Nucleus accumbens (tissue), 56 donors: Measurements from ENCODE around the gene WHRN.

ENCODE experiments used
- DNase-seq, 56 donors: peaks; one replicate each; lab custom pipeline; 2025; lab: John Stamatoyannopoulos, UW

The WHRN gene

GRCh38 chr9:114452219-114453165 is 52.8 kb downstream of the WHRN start:
- no peak for DNase-seq

- DNase-seq = no peak
Measured at GRCh38 chr9:114451707-114452031, 53.6 kb downstream of the WHRN start.

GRCh38 chr9:114450833-114451706 is 54.2 kb downstream of the WHRN start:
- DNase-seq = no peak

GRCh38 chr9:114450181-114450580 is 55.1 kb downstream of the WHRN start:
- DNase-seq = peak in 4 of 56 donors; percentile 10 to 35 (median 26)

- DNase-seq = no peak
Measured at GRCh38 chr9:114449236-114449635, 56.0 kb downstream of the WHRN start.

GRCh38 chr9:114448706-114449105 is 56.6 kb downstream of the WHRN start:
- no peak for DNase-seq

GRCh38 chr9:114446672-114447450 is 58.4 kb downstream of the WHRN start:
- DNase-seq = no peak

- DNase-seq = no peak
Measured at GRCh38 chr9:114446036-114446435, 59.2 kb downstream of the WHRN start.

- no peak for DNase-seq
Measured at GRCh38 chr9:114445616-114446015, 59.7 kb downstream of the WHRN start.

- DNase-seq = peak in 7 of 56 donors; percentile 4 to 43 (median 19)
Measured at GRCh38 chr9:114442022-114442421, 63.3 kb downstream of the WHRN start.

GRCh38 chr9:114437401-114437893 is 67.8 kb downstream of the WHRN start:
- DNase-seq = no peak

GRCh38 chr9:114434878-114435311 is 70.4 kb downstream of the WHRN start:
- peak in 28 of 56 donors; percentile 8 to 48 (median 29) for DNase-seq

GRCh38 chr9:114433720-114434255 is 71.5 kb downstream of the WHRN start:
- no peak for DNase-seq

GRCh38 chr9:114433086-114433485 is 72.2 kb downstream of the WHRN start:
- DNase-seq = no peak

- DNase-seq = no peak
Measured at GRCh38 chr9:114432323-114433067, 72.8 kb downstream of the WHRN start.

- no peak for DNase-seq
Measured at GRCh38 chr9:114431770-114432169, 73.5 kb downstream of the WHRN start.

GRCh38 chr9:114431003-114431402 is 74.3 kb downstream of the WHRN start:
- DNase-seq = no peak

GRCh38 chr9:114430457-114430856 is 74.8 kb downstream of the WHRN start:
- no peak for DNase-seq

GRCh38 chr9:114429488-114429887 is 75.8 kb downstream of the WHRN start:
- no peak for DNase-seq
